Stimulated activated CD8-positive, alpha-beta memory T cell treated with anti-CD3 and anti-CD28 coated beads, Interleukin-15, amount 100 ng/mL, for 48 hours (primary cell): ENCODE measurements around the gene CD164L2.
"Not testable (repeated sequence)": the region's sequence is repeated elsewhere in the genome, so short reads cannot be mapped to it uniquely, and the experiment has no call there.

Experiments
- DNase-seq, 2 donors: peaks; one replicate each; pipeline ENCODE4 v3.0.0-alpha.2; 2020; ENCODE audit warnings: low read depth in 2 of 2

The CD164L2 gene

DNA sequence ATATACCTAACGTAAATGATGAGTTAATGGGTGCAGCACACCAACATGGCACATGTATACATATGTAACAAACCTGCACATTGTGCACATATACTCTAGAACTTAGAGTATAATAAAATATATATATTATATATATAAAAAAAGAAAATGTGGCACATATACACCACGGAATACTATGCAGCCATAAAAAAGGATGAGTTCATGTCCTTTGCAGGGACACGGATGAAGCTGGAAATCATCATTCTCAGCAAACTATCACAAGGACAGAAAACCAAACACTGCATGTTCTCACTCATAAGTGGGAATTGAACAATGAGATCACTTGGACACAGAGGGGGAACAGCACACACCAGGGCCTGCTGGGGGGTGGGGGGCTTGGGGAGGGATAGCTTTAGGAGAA, 1.7 kb upstream of the CD164L2 start:
- not testable (repeated sequence) for DNase-seq

DNA sequence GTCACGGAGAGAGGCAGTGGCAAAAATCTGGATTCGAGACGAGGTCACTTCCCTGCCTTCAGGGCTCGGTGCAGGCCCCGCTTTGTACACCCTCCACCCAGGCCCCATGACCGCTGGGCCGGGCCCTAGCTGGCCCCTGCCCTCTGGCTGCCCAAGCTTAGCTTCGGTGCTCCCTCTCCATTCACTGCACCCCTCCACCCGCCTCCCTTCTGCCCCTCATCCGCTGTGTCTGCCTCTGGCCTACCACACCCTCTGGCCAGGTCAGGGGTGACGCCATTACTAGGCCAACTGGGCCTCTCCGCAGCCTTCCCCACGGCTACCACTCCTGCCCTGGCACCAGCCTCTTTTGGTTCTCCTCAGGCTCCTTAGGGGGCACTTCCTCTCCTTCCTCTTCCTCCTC, 528 bp upstream of the CD164L2 start:
- no peak for DNase-seq

DNA sequence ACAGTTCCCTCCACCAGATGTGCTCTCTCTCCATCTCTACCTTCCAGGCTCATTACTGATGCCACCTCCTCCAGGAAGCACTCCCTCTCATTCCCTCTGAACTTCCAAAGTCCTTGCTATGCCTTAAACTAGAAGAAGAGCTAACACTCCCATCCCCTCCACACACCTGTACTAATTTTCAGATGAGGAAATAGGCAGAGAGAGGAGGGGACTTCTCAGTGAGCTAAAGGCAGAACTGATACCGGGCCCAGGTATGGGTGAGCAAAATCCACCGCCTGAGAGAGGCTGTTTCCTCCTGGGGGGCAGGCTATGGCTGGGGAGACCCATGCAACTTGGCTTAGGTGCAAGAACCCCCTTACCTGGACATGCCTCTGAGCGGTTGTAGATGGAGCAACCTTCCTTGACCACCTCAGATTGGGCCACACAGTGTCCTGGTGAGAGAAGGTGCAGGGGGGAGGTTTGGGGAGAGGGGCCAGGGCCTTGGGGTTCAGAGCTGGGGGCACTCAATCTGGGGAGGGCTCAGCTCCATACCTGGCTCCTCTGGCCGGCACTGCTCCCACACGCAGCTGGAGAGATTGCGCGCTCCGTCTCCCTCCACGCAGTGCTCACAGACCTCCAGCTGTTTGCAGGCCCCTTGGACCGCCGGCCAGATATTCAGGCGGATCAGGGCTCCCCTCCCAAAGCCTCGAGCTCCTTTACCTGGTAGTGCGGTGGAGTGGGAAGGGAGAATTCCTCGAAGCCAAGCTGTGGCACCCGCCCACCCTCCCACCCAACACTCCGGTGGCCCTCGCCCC, 967 bp downstream of the CD164L2 start:
- DNase-seq, result no peak

DNA sequence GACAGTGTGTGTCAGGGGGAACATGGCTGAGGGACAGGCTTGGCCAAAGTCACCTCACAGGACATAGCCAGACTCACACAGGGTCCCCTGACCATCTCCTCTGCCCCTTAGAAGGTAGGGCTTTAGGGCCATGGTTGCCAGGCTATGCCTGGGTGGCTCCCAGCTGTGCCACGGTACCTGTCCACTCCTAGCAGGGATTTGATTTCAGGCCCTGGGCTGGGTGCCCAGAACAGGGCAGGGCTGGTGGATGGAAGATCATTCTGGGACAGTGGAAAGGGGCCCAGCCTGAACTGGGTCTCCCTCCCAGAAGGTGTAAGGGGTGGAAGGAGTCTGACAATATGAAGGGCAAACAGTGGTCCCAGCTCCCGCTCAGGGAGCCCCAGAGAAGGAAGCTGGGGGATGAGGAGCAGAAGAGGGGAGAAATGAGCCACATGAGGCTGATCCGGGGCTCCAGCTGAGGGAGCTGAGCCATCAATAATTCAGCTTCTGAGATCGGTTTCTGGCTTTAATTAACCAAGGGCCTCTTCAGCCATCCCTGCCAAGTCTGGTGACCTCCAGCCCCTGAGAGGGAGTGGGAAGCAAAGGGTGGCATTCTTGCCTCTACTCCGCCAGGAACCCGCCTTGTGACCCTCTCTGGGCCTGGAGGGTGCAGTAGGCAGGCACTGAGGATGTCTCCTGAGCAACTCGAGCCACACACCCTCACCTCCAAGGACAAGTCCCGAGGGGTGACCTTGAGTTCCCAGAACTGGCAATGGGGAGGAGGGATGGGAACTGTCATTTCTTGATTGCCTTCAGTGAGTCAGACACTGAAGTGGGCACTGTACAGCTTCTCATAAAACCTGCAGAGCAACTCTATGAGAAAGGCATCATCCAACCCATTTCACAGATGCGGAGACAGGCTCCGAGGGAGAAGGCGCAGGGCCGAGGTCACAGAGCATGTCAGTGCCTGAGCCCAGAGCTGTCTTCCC, 2.1 kb downstream of the CD164L2 start:
- DNase-seq, result no peak

DNA sequence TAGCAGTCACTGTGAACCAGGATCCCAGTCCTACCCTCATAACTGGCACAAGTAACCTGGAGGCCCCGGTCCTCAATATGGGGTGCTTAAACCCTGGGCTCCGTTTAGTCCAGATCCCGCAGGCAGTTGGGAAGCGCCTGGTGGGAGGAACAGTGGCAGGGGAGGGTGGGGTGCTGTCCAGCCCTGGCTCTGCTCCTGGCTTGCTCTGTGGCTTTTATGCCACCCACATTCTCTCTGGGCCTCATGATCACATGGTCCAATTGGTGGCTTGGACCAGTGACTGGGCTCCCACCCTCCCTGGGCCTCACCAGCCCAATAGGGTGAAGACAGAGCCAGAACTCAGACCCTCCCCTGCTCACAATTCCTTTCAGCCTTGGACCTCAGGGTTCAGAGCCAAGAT, 2.9 kb downstream of the CD164L2 start:
- DNase-seq, result no peak

DNA sequence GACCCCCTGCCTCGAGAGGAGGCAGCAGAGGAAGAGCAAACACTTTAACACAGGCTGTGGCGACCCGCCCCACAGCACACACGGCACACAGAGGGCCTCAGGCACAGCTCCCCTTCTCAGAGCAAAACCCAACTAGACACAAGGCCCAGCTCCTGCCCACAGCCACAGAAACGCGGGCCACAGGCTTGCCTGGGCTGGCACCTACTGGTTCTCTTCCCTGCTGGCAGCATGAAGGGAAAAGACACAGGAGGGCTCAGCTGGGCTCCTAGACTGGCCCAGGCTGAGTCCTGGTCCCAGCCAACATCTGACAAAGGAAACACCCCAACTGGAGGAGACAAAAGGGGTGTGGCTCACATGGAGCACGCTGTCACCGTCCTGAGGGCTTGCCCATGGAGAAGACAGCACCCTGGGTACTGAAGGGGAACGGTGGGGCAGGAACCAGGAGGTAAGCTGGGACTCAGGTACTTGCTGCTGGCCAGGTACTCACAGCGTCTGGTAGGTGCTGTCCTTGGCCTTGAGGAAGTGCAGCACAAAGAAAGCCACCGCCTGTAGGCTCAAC, 3.5 kb downstream of the CD164L2 start:
- DNase-seq, result no peak

DNA sequence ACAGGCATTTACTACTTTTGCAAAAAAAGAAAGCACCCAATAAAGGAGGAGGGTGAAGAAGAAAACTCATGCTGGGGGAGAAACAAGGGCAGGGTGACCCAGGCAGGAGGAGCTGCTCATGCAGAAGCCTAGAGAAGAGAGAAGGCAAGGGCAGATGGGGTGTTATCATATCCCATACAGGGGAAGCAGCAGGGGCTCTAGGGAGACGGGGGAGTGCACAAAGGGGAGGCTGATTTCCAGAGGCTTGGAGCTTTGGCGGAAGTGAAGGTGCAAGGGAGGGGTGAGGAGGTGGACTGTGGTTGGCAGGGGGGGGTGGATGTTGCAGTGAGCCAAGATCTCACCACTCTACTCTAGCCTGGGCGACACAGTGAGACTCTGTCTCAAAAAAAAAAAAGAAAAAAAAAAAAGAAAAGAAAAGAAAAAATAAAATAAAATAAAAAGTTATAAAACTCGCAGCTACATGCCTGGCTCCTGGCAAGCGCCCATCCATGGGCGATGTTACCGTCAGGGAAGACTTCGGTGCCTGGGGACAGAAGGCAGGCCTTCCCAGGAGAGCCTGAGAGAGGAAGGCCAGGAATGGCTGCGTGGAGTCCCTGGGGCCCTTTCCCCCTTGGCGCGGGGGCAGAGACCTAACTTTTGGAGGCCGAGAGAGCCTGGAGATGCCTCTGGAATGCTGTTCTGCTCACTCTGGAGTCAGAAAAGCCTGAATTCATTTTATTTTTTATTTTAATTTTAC, 5.2 kb downstream of the CD164L2 start:
- DNase-seq, result no peak

DNA sequence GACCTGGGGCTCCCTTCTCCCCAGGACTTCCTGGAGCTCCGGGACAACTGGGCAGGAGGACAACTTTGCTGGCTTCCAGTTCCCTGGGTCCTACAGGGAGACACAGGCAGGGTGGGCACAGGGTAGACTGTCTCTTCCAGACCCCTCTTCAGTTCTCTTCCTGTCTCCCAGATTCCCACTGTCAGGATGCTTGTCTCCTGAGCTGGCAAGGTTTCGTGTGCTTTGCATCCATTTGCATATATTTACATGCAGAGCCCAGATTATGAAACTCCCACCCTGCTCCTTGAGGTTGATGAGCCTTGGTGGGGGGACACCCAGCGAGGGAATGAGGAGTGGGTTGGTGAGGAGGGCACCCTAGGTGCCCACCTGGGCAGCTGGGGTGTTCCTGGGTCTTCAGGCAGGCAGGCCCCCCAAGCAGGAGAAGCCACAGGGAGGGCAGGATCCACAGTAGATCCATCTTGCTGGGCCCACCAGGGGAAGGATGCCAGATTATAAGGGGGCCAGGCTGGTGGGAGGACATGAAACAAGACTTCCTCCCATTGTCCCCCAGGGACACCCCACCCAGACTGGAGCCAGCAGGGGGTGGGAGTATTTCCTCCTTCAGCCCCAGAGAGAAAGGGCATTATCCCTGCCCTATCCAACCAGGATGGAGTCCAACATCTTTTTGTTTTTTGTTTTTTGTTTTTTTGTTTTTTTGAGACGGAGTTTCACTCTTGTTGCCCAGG, 8.6 kb downstream of the CD164L2 start, which contains the start of gene FCN3:
Gene FCN3 (minus strand): TSS at position 463 of the 725 bp plus-strand sequence. CDS start 6 bp downstream, at position 457.
- no peak for DNase-seq

DNA sequence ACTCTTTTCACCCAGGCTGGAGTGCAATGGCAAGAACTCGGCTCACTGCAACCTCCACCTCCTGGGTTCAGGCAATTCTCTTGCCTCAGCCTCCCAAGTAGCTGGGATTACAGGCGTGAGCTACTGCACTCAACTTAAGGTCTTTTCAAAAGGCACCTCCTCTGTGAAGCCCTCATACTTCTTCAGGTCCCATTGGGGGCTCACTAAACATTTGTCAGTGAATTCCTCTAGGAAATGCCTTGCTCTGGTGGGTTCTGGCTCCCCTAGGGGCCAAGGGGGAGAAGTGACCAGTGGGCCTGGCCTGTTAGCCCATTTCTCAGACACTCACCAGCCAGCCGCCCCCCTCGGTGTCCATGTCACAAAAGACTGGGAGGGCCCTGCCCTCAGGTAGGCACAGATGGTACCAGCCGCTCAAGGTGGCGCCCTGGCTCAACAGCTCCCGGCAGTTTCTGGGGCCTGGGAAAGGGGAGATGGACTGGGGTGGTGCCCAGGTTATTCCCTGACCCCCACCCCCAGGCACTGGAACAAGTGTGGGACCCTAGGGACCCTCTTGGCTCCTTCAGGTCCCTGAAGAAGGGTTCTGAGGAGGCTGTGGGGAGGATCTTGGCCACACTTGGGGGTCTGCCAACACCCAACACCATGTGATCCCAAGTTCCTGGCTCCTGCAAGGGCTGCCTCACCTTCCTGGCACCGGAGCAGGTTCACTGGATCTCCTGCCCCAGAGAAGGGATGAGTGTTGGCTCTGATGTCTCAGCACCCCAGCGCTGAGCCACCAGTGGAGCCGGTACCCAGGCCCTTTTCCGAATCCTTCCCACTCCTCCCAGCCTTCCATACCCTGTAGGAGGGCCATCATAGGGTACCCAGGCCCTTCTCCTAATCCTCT, 10.1 kb downstream of the CD164L2 start:
- no peak for DNase-seq

DNA sequence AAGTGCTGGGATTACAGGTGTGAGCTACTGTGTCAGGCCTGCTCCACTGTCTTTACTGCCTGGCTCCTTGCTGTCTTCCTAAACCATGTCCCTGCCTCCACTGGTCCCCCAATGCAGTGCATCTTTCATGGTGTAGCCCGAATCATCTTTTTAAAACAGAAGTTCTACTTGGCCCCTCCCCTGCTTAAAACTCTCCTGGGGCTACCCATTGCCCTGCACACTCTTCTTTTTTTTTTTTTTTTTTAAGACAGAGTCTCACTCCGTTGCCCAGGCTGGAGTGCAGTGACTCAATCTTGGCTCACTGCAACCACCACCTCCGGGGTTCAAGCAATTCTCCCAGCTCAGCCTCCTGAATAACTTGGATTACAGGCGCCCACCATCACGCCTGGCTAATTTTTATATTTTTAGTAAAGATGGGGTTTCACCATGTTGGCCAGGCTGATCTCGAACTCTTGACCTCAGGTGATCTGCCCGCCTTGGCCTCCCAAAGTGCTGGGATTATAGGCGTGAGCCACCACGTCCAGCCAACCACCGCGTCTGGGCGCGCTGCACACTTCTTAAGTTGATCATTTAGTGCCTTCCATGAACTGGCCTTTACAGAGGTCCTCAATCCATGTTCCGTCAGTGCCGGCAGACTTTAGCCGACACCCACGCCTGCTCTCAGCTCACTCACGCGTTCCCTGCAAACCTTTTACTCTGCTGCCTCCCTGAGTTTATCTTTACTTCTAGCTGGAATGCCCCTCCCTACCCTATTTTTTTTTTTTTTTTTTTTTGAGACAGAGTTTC, 10.9 kb downstream of the CD164L2 start:
- no peak for DNase-seq

DNA sequence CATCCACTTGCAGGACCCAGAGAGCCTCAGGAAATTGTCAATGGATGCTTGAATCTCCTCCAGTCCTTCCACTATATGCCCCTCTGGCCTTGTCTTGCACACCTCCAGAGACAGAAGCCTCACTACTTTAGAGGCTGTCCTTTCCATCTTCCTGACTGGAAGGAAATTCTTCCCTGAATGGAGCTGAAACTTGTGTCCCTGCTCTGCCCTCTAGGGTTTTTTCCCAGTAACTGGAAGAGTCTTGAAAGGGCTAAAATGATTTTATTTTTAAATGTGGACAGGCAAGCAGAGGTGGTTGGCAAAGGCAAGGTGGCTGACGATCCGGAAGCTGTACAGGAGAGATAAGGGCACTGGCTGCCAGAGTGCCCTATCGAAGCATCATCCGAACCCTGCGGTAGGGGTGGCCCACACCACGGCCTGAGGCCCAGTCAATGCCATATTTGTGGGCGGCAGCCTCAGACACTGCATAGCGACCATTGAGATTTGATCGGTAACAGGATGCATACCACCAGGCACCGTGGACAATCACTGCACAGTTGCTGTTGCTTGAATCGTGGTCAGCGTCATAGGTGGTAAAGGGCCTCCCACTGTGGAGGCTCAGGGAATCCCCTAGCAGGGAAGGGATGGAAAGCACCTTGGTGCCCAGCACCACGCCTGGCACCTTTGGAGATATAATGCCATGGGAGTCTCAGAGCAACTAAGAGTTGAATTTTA, 14.1 kb downstream of the CD164L2 start:
- DNase-seq, result no peak

DNA sequence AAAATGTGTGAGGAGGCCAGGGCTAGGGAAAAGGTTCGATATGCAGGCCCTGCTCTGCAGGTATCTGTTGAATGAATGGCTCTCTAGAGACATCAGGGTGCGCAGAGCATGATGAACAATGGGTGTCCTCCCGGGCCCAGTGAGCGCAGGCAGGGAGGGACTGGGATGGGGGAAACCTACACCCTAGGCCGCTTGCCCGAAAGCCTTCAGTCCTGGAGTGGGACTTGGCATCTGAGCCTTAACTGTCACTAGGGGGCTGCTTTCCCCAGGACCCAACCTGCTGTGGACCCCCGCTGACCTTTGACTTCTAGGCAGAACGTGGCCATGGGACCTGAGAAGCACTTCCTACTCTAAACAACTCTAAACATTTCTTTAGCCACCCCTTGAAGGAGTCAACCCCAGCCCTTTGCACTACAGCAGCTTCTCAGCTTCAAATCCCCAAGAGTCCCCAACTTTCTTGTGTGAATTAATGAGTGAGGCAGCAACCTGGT, 15.9 kb downstream of the CD164L2 start:
- no peak for DNase-seq

DNA sequence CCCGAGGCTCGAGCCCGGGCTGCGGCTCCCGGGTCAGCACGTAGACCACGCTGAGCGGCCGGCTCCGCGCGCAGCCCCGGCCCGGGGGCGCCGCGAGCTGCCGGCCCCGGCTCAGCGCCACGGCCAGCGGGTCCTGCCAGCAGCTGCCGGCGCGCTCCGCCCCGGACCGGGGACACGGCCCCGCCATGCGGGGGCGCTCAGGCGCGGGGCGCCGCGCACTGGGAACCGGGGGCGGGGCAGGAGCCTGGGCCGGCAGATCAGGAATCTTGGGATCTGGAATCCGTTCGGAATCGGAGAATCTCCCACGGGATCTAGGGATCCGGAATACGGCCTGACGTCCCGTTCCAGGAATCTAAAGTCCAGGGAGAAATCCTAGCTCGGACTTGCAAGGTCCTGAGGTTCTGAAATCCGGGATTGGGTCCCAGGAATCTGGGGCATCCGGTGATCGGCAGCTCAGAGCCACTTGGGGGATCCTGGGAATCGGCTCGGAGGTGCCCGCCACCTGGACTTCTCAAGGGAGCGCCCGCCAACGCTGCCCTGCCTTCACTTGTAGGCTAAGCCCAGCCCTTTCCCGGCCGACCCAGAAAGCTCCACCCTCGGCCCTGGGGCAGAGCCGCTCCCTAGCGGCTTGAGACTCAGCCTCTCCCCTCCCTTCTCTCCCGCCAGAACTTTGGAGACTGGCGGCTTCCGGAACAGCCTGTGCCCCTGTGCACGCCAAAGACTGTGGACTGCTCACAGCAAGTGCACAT, 16.5 kb downstream of the CD164L2 start, which contains the start of gene MAP3K6:
Gene MAP3K6 (minus strand): TSS at position 551 of the 749 bp plus-strand sequence. CDS start 364 bp downstream, at position 187.
- DNase-seq, result no peak

DNA sequence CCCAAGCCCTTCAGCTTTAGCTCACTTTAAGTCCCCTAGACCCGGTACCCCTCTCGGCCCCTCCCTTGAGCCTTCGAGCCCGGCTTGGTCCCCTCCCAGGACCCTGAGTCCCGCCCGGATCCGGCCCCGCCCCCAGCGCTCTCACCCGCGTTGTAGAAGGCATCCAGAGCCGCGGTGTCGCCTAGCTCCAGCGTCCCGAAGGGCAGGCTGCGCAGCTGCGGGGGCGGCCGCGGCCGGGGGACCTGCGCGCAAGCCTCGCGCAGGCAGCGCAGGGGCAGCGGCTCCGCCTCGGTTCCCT, 17.1 kb downstream of the CD164L2 start:
- DNase-seq, result peak; percentile 77 to 78

DNA sequence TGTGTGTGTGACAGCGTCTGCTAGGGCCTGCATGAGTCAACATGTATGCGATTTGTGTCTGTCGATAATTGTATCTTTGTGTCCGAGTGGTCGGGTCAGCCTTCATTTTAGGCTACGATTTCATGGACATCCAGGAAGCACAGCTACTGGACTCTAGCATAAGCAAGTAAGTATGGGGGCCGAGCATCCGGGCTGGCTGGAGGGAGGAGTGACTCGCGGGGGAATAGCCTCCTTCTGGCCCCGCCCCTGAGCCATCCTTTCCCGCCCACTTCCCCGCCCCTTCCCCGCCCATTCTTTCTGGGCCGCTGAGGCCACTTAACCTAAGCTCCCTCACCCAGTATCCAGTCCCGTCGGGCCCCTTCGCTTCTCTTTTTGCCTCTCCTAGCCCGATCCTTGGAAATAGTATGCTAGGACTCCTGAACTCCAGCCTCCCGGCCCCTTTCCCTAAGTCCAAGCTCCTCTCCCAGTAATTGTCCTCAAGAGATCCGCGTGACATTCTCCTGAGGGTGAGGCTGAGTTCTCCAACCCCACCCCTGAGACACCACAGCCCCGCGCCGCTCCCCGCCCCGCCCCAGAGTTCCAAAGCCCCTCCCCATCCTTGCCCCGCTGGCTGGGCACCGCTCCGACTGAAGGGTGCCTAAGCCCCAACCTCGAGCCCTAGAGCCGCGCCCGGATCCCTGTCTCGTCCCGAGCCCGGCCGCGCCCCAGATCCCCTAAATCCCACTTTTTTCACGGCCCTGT, 17.6 kb downstream of the CD164L2 start:
- peak in 1 of 2 donors; percentile 74 for DNase-seq

DNA sequence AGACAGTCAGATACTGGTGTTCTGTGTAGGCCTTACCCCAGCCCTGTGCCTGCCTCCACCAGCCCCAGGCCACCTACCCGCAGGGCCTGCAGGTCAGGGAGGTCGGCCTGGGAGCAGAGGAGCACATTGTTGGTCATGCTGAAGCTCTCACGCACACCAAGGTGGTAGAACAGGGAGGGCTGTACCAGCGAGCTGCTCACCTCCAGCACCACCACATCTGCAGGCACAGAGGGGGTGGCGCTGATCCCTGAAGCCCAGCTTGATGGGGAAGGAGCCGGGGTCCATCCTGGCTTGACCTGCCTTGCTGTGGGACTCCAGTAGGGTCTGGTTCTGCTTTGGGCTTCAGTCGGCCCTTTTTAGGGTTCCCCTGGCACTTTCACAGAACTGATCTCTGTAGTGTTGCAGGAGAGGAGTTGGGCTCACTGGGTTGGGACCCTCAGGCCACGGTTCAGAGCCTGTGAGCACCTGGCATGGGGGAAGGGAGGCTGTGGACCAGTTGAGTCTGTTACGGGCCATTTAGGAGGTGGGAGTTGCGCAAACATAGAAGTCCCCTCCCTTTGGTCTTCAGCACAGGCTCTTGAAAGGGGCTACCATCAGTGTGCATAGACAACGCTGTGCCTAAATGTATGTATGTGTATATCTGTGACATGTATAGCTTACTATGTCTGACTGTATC, 18.3 kb downstream of the CD164L2 start:
- no peak for DNase-seq
